ENCODE measurements around the gene PAX2.

GRCh38 chr10:100735337-100736143, 9.8 kb upstream of the PAX2 start:
- TF ChIP-seq CTCF (IDR thresholded peaks at IDR 0.05): no peak
- no peak for TF ChIP-seq POLR2A (IDR thresholded peaks at IDR 0.05)

All from testis (tissue), 2 donors.